ENCODE data around the gene CACNA1C.

CACNA1C gene

GRCh38 chr12:2309647-2310046, 256.9 kb downstream of the CACNA1C start:
- TF ChIP-seq CTCF (IDR thresholded peaks at IDR 0.05; ENCODE audit: low read depth, low read length) = no peak
- no peak for DNase-seq (ENCODE audit: low read depth in 2 of 2)
- H3K4me3 ChIP-seq (replicated peaks in 1 of 2; ENCODE audit: low read depth in 2 of 2, low read length in 2 of 2) = no peak overlapping the region

GRCh38 chr12:2311020-2311778, 258.4 kb downstream of the CACNA1C start:
- no peak for TF ChIP-seq CTCF (IDR thresholded peaks at IDR 0.05; ENCODE audit: low read depth, low read length)
- no peak overlapping the region for H3K4me3 ChIP-seq (replicated peaks in 1 of 2; ENCODE audit: low read depth in 2 of 2, low read length in 2 of 2)
- DNase-seq (ENCODE audit: low read depth in 2 of 2) = peak in 1 of 2 donors; percentile 41

- DNase-seq (ENCODE audit: low read depth in 2 of 2) = no peak
- no peak for TF ChIP-seq CTCF (IDR thresholded peaks at IDR 0.05; ENCODE audit: low read depth, low read length)
- no peak overlapping the region for H3K4me3 ChIP-seq (replicated peaks in 1 of 2; ENCODE audit: low read depth in 2 of 2, low read length in 2 of 2)
Measured at GRCh38 chr12:2312175-2312574, 259.4 kb downstream of the CACNA1C start.

- no peak overlapping the region for H3K4me3 ChIP-seq (replicated peaks in 1 of 2; ENCODE audit: low read depth in 2 of 2, low read length in 2 of 2)
- TF ChIP-seq CTCF (IDR thresholded peaks at IDR 0.05; ENCODE audit: low read depth, low read length) = no peak
- DNase-seq (ENCODE audit: low read depth in 2 of 2) = no peak
Measured at GRCh38 chr12:2312770-2313169, 260.0 kb downstream of the CACNA1C start.

GRCh38 chr12:2314492-2314891, 261.7 kb downstream of the CACNA1C start:
- no peak for TF ChIP-seq CTCF (IDR thresholded peaks at IDR 0.05; ENCODE audit: low read depth, low read length)
- no peak overlapping the region for H3K4me3 ChIP-seq (replicated peaks in 1 of 2; ENCODE audit: low read depth in 2 of 2, low read length in 2 of 2)

GRCh38 chr12:2317772-2318171, 265.0 kb downstream of the CACNA1C start:
- H3K4me3 ChIP-seq (replicated peaks in 1 of 2; ENCODE audit: low read depth in 2 of 2, low read length in 2 of 2) = no peak overlapping the region
- no peak for TF ChIP-seq CTCF (IDR thresholded peaks at IDR 0.05; ENCODE audit: low read depth, low read length)
- no peak for DNase-seq (ENCODE audit: low read depth in 2 of 2)

More at GRCh38 chr12:2314492-2314891, 261.7 kb downstream of the CACNA1C start:
- no peak for DNase-seq (ENCODE audit: low read depth in 2 of 2)

- DNase-seq (ENCODE audit: low read depth in 2 of 2) = peak in 1 of 2 donors; percentile 39
- TF ChIP-seq CTCF (IDR thresholded peaks at IDR 0.05; ENCODE audit: low read depth, low read length) = no peak
- H3K4me3 ChIP-seq (replicated peaks in 1 of 2; ENCODE audit: low read depth in 2 of 2, low read length in 2 of 2) = no peak overlapping the region
Measured at GRCh38 chr12:2318286-2318685, 265.5 kb downstream of the CACNA1C start.
